Activated gamma-delta T cell (primary cell): ENCODE data around the gene TMEM239.

Experiments
- DNase-seq: peaks from one replicate; lab custom pipeline; 2025; lab: John Stamatoyannopoulos, UW

Gene TMEM239

GRCh38 chr20:2849529-2849928 is 33.4 kb downstream of the TMEM239 start:
- DNase-seq: no peak

GRCh38 chr20:2851086-2851485 is 34.9 kb downstream of the TMEM239 start:
- DNase-seq: no peak

- DNase-seq: no peak
Observed at GRCh38 chr20:2858591-2858990, 42.4 kb downstream of the TMEM239 start.

GRCh38 chr20:2859330-2860121 is 43.4 kb downstream of the TMEM239 start:
- DNase-seq: no peak

- no peak for DNase-seq
Observed at GRCh38 chr20:2864626-2865025, 48.5 kb downstream of the TMEM239 start.

GRCh38 chr20:2865101-2865500 is 48.9 kb downstream of the TMEM239 start:
- no peak for DNase-seq

GRCh38 chr20:2865630-2866029 is 49.5 kb downstream of the TMEM239 start:
- DNase-seq: no peak

GRCh38 chr20:2866236-2866635 is 50.1 kb downstream of the TMEM239 start:
- peak; percentile 15 for DNase-seq

- DNase-seq: no peak
Observed at GRCh38 chr20:2867081-2867864, 51.1 kb downstream of the TMEM239 start.
